HG03521 (cell line): ENCODE results near the gene SLC8A1.

Source experiments
- ATAC-seq: cut with Tn5 transposase; IDR thresholded peaks from one replicate; pipeline ENCODE4 v1.9.1; 2021; ENCODE audit warnings: mild to moderate bottlenecking, moderate library complexity; ENCODE audit not compliant: unreplicated experiment

Gene SLC8A1

GRCh38 chr2:40428439-40428838 lies 23.5 kb downstream of the SLC8A1 start:
- ATAC-seq: no peak

GRCh38 chr2:40421631-40422297 lies 30.1 kb downstream of the SLC8A1 start:
- no peak for ATAC-seq

- no peak for ATAC-seq
Measured at GRCh38 chr2:40420478-40420877, 31.4 kb downstream of the SLC8A1 start.

GRCh38 chr2:40419364-40419762 lies 32.5 kb downstream of the SLC8A1 start:
- no peak for ATAC-seq

GRCh38 chr2:40418614-40419363 lies 33.1 kb downstream of the SLC8A1 start:
- ATAC-seq: no peak

GRCh38 chr2:40416486-40416885 lies 35.4 kb downstream of the SLC8A1 start:
- no peak for ATAC-seq

- no peak for ATAC-seq
Measured at GRCh38 chr2:40415391-40415790, 36.5 kb downstream of the SLC8A1 start.

GRCh38 chr2:40412456-40412855 lies 39.4 kb downstream of the SLC8A1 start:
- no peak for ATAC-seq

GRCh38 chr2:40410695-40411094 lies 41.2 kb downstream of the SLC8A1 start:
- ATAC-seq: no peak

- no peak for ATAC-seq
Measured at GRCh38 chr2:40409734-40410133, 42.2 kb downstream of the SLC8A1 start.

- ATAC-seq: no peak
Measured at GRCh38 chr2:40406485-40407289, 45.2 kb downstream of the SLC8A1 start.

- no peak for ATAC-seq
Measured at GRCh38 chr2:40405465-40405864, 46.4 kb downstream of the SLC8A1 start.

- no peak for ATAC-seq
Measured at GRCh38 chr2:40404517-40404916, 47.4 kb downstream of the SLC8A1 start.

- ATAC-seq: no peak
Measured at GRCh38 chr2:40403233-40403836, 48.6 kb downstream of the SLC8A1 start.

- no peak for ATAC-seq
Measured at GRCh38 chr2:40401896-40402295, 50.0 kb downstream of the SLC8A1 start.

- no peak for ATAC-seq
Measured at GRCh38 chr2:40400336-40400953, 51.4 kb downstream of the SLC8A1 start.

GRCh38 chr2:40397765-40398164 lies 54.1 kb downstream of the SLC8A1 start:
- no peak for ATAC-seq

GRCh38 chr2:40396124-40396523 lies 55.8 kb downstream of the SLC8A1 start:
- no peak for ATAC-seq

GRCh38 chr2:40395169-40396073 lies 56.5 kb downstream of the SLC8A1 start:
- no peak for ATAC-seq

- no peak for ATAC-seq
Measured at GRCh38 chr2:40394597-40394996, 57.3 kb downstream of the SLC8A1 start.
